HCT116 (cell line): ENCODE data around the gene C10orf143. TPM values are rescaled to one million over a fixed set of nuclear protein-coding genes. Genes with fewer than 3 reads are reported as not detected.

Experiments used
- ATAC-seq: fragments of 200-7000 bp; cut with Tn5 transposase; 2 replicates; pipeline ENCODE4 v1.9.1; 2020; ENCODE audit warnings: mild to moderate bottlenecking, moderate library complexity
- BruUV-seq: library from RNA; stranded (reverse); fragments of 400-500 nt; replicated peaks from 2 replicates; lab custom pipeline; 2021; lab: Mats Ljungman, UMichigan
- CTCF ChIA-PET: fragments of 300-600 bp; sonication (Branson Sonifier 250); formaldehyde crosslinking; loops from one replicate; lab custom pipeline; 2021; ENCODE audit warnings: antibody characterized with exemption; lab: Charles Lee
- POLR2A ChIA-PET: fragments of 300-600, 350-600 bp; sonication (Branson Sonifier 250); formaldehyde crosslinking; loops from one replicate; lab custom pipeline; 2021; ENCODE audit warnings: antibody characterized with exemption; lab: Charles Lee
- RAD21 ChIA-PET, 2 experiments: fragments of 300-600 bp; sonication (Branson Sonifier 250); formaldehyde crosslinking; loops; one replicate each; lab custom pipeline; 2023; ENCODE audit warnings: low total read pairs in 2 of 2; ENCODE audit not compliant: uncharacterized antibody in 2 of 2, unreplicated experiment in 2 of 2, low non-redundant PET in 1 of 2; lab: Charles Lee
- DNase-seq: peaks from one replicate; pipeline ENCODE4 v3.0.0-alpha.2; 2010; ENCODE audit warnings: low read depth, low spot score
- H2AFZ ChIP-seq: fragments of 200-600 bp; shearing (Covaris generic), sonication (generic); 2 replicates; pipeline ENCODE4 v1.6.1; 2017; ENCODE audit warnings: low read depth, mixed run types, mixed read lengths, antibody characterized with exemption, low read length; ENCODE audit not compliant: poor library complexity, severe bottlenecking
- H3K27ac ChIP-seq: 2 replicates; pipeline ENCODE4 v1.5.1; 2012; ENCODE audit warnings: low read depth, low read length
- H3K27me3 ChIP-seq: fragments of 200-600 bp; sonication (generic); 2 replicates; pipeline ENCODE4 v1.6.1; 2016; ENCODE audit warnings: mixed run types, low read length, mixed read lengths; ENCODE audit not compliant: insufficient read depth
- H3K36me3 ChIP-seq, 2 experiments: fragments of 200-500 bp in 1 of 2; fragments of 200-600 bp in 1 of 2; sonication (Bioruptor generic) in 1 of 2; sonication (generic) in 1 of 2; 2 replicates each; pipeline versions ENCODE4 v1.5.1 to v1.6.1; 2014 to 2016; ENCODE audit warnings: low read length in 2 of 2, inconsistent platforms in 1 of 2, mixed read lengths in 1 of 2, mixed run types in 1 of 2; ENCODE audit not compliant: insufficient read depth in 2 of 2, control insufficient read depth in 1 of 2
- H3K4me1 ChIP-seq, 2 experiments: fragments of 200-600 bp in 1 of 2; sonication (generic) in 1 of 2; 2 replicates each; pipeline versions ENCODE4 v1.5.1 to v1.6.1; 2012 to 2017; ENCODE audit warnings: low read length in 2 of 2, inconsistent platforms in 1 of 2, mild to moderate bottlenecking in 1 of 2, mixed read lengths in 1 of 2, mixed run types in 1 of 2, moderate library complexity in 1 of 2; ENCODE audit not compliant: insufficient read depth in 2 of 2, control insufficient read depth in 1 of 2
- H3K4me2 ChIP-seq: fragments of 200-600 bp; sonication (generic); 2 replicates; pipeline ENCODE4 v1.6.1; 2017; ENCODE audit warnings: mixed run types, low read length, mixed read lengths
- H3K4me3 ChIP-seq, 2 experiments: fragments of 200-600 bp in 1 of 2; sonication (generic) in 1 of 2; replicated peaks in 1 of 2; 2 replicates each; pipeline ENCODE4 v1.5.1; 2011 to 2016; ENCODE audit warnings: low read length in 2 of 2, control low read depth in 1 of 2, low read depth in 1 of 2, mild to moderate bottlenecking in 1 of 2, mixed read lengths in 1 of 2, mixed run types in 1 of 2
- H3K79me2 ChIP-seq: fragments of 200-600 bp; sonication (generic); 2 replicates; pipeline ENCODE4 v1.6.1; 2017; ENCODE audit warnings: mild to moderate bottlenecking, mixed run types, low read length, moderate library complexity, mixed read lengths; ENCODE audit not compliant: insufficient read depth
- H3K9ac ChIP-seq: fragments of 200-600 bp; sonication (generic); 2 replicates; pipeline ENCODE4 v1.6.1; 2016; ENCODE audit warnings: low read length, mixed read lengths
- H3K9me2 ChIP-seq: fragments of 200-600 bp; sonication (generic), shearing (Covaris generic); 2 replicates; pipeline ENCODE4 v1.6.1; 2017; ENCODE audit warnings: mixed run types, mild to moderate bottlenecking, moderate library complexity; ENCODE audit not compliant: insufficient read depth
- H3K9me3 ChIP-seq, 2 experiments: fragments of 200-500 bp in 1 of 2; fragments of 200-600 bp in 1 of 2; sonication (Bioruptor generic) in 1 of 2; sonication (generic) in 1 of 2; 2 replicates each; pipeline ENCODE4 v1.6.1; 2014 to 2017; ENCODE audit warnings: low read length in 2 of 2, mixed read lengths in 2 of 2, inconsistent platforms in 1 of 2, low read depth in 1 of 2, mild to moderate bottlenecking in 1 of 2, mixed run types in 1 of 2, moderate library complexity in 1 of 2; ENCODE audit not compliant: control insufficient read depth in 1 of 2, insufficient read depth in 1 of 2
- H4K20me1 ChIP-seq: fragments of 200-600 bp; sonication (generic), shearing (Covaris generic); 2 replicates; pipeline ENCODE4 v1.6.1; 2017; ENCODE audit warnings: mixed run types, mild to moderate bottlenecking, moderate library complexity; ENCODE audit not compliant: insufficient read depth
- ATF3 ChIP-seq: IDR thresholded peaks from 2 replicates; pipeline ENCODE4 v1.6.1; 2012
- CBX3 ChIP-seq: IDR thresholded peaks from 2 replicates; pipeline ENCODE4 v1.6.1; 2012; ENCODE audit warnings: low read depth
- CEBPB ChIP-seq: IDR thresholded peaks from 2 replicates; pipeline ENCODE4 v1.6.1; 2012; ENCODE audit warnings: low read depth
- CTCF ChIP-seq, 3 experiments: fragments of 200-600 bp in 1 of 3; sonication (generic) in 1 of 3; IDR thresholded peaks in 2 of 3; conservative IDR thresholded peaks in 1 of 3; 2 replicates each; pipeline ENCODE4 v1.5.1; 2012 to 2017; ENCODE audit warnings: low read depth in 2 of 3, low read length in 2 of 3, antibody characterized with exemption in 1 of 3, borderline replicate concordance in 1 of 3, control low read depth in 1 of 3, mild to moderate bottlenecking in 1 of 3, mixed read lengths in 1 of 3, mixed run types in 1 of 3, moderate library complexity in 1 of 3; ENCODE audit not compliant: insufficient read depth in 1 of 3
- EGR1 ChIP-seq: IDR thresholded peaks from 2 replicates; pipeline ENCODE4 v1.6.1; 2012; ENCODE audit warnings: low read depth
- ELF1 ChIP-seq: IDR thresholded peaks from 2 replicates; pipeline ENCODE4 v1.6.1; 2012; ENCODE audit warnings: low read depth, borderline replicate concordance
- EZH2 ChIP-seq: fragments of 200-600 bp; sonication (generic); IDR thresholded peaks from 2 replicates; pipeline ENCODE4 v1.6.1; 2017; ENCODE audit warnings: antibody characterized with exemption, mixed run types
- EZH2phosphoT487 ChIP-seq: fragments of 200-600 bp; IDR thresholded peaks from 2 replicates; pipeline ENCODE4 v1.6.1; 2018; ENCODE audit warnings: antibody characterized with exemption, borderline replicate concordance
- FOSL1 ChIP-seq: IDR thresholded peaks from 2 replicates; pipeline ENCODE4 v1.6.1; 2012; ENCODE audit warnings: low read depth
- JUND ChIP-seq: IDR thresholded peaks from 2 replicates; pipeline ENCODE4 v1.6.1; 2012
- POLR2A ChIP-seq: IDR thresholded peaks from 2 replicates; pipeline ENCODE4 v1.7.0; 2011; ENCODE audit warnings: borderline replicate concordance; ENCODE audit not compliant: insufficient read depth, insufficient read length; ENCODE audit errors: extremely low read depth
- POLR2AphosphoS5 ChIP-seq: IDR thresholded peaks from 2 replicates; pipeline ENCODE4 v1.6.1; 2011; ENCODE audit warnings: mild to moderate bottlenecking, low read depth, low read length, moderate library complexity
- REST ChIP-seq: IDR thresholded peaks from 2 replicates; pipeline ENCODE4 v1.6.1; 2012; ENCODE audit warnings: low read depth
- SIN3A ChIP-seq: IDR thresholded peaks from 2 replicates; pipeline ENCODE4 v1.6.1; 2012; ENCODE audit warnings: low read depth
- SRF ChIP-seq: IDR thresholded peaks from 2 replicates; pipeline ENCODE4 v1.6.1; 2012; ENCODE audit warnings: low read depth
- TCF7L2 ChIP-seq: IDR thresholded peaks from 2 replicates; pipeline ENCODE4 v1.7.0; 2011; ENCODE audit warnings: borderline replicate concordance, inconsistent platforms; ENCODE audit not compliant: insufficient read depth, insufficient read length; ENCODE audit errors: extremely low read depth
- ZBTB33 ChIP-seq: IDR thresholded peaks from 2 replicates; pipeline ENCODE4 v1.6.1; 2011; ENCODE audit warnings: mild to moderate bottlenecking, low read length, moderate library complexity; ENCODE audit not compliant: insufficient replicate concordance; ENCODE audit errors: extremely low read depth
- ZFX ChIP-seq: fragments of 450-650 bp; IDR thresholded peaks from 2 replicates; pipeline ENCODE4 v1.6.1; 2017
- ZNF274 ChIP-seq: fragments of 200-500 bp; sonication (Bioruptor generic); IDR thresholded peaks from 2 replicates; pipeline ENCODE4 v1.6.1; 2014; ENCODE audit warnings: mild to moderate bottlenecking, low read depth, low read length, inconsistent platforms
- intact Hi-C: fragments of 100-400 bp; cut with micrococcal nuclease; formaldehyde crosslinking; loops from 2 replicates; pipeline ENCODE4 v1.10.0; 2022
- total RNA-seq: library from RNA; stranded (reverse); gene quantifications from one replicate; pipeline ENCODE4 v1.2.1, GENCODE V29; 2021; ENCODE audit not compliant: unreplicated experiment

Gene C10orf143
- total RNA-seq, 1 experiment from 2014 or later: 0.66 TPM

- BruUV-seq: no TSS peak
- intact Hi-C loops: no loop called here
- TF ChIP-seq EZH2 (no peak), ZFX (no peak), REST (no peak), CEBPB (no peak), SRF (no peak), SIN3A (no peak), FOSL1 (no peak), JUND (no peak), ZBTB33 (no peak), CBX3 (no peak), POLR2AphosphoS5 (no peak), ELF1 (no peak), CTCF (IDR thresholded peaks at IDR 0.05 in 2 of 3, conservative IDR thresholded peaks at IDR 0.05 in 1 of 3; ENCODE audit: borderline replicate concordance in 1 of 3, insufficient read depth in 1 of 3, low read depth in 2 of 3, low read length in 2 of 3) (no peak), TCF7L2 (no peak), EGR1 (no peak), ZNF274 (no peak), ATF3 (no peak), EZH2phosphoT487 (no peak), POLR2A (no peak)
- no peak overlapping the region for H3K4me3 ChIP-seq
- H3K4me2 ChIP-seq: no peak overlapping the region
- ChIA-PET RAD21 (interaction anchor here in 1 of 2 experiments (0.6 kb wide), 1 partner anchor 44 kb away, joined by 4 read pairs; no protein-coding TSS in a partner anchor), POLR2A (no interaction called here), CTCF (no interaction called here)
- no peaks in the 10 kb centered on the region for H3K27me3 ChIP-seq
- no peak overlapping the region for H2AFZ ChIP-seq
- no peaks in the 10 kb centered on the region for H3K4me1 ChIP-seq
- no peaks in the 10 kb centered on the region for H4K20me1 ChIP-seq
- DNase-seq (no peak), ATAC-seq (no peak)
- no peaks in the 10 kb centered on the region for H3K9me3 ChIP-seq
- H3K9ac ChIP-seq: no peak overlapping the region
- H3K79me2 ChIP-seq: no peaks in the 10 kb centered on the region
- H3K9me2 ChIP-seq: no peaks in the 10 kb centered on the region
- H3K36me3 ChIP-seq: no peaks in the 10 kb centered on the region
- no peak overlapping the region for H3K27ac ChIP-seq
Measured at GRCh38 chr10:130040817-130041330, 69.8 kb downstream of the C10orf143 start.
